DOHH2 (cell line): ENCODE results near the gene ZDHHC16.

Source experiments
- CTCF ChIP-seq: fragments of 200-600 bp; sonication (generic); IDR thresholded peaks from one replicate; pipeline ENCODE4 v1.5.1; 2014; ENCODE audit warnings: antibody characterized with exemption, mild to moderate bottlenecking, low read depth, low read length; ENCODE audit not compliant: poor library complexity, severe bottlenecking
- EZH2phosphoT487 ChIP-seq: fragments of 200-600 bp; sonication (generic); IDR thresholded peaks from 2 replicates; pipeline ENCODE4 v1.6.1; 2017; ENCODE audit warnings: borderline replicate concordance, mild to moderate bottlenecking, antibody characterized with exemption, low read length, moderate library complexity, mixed read lengths

GRCh38 chr10:97451605-97452004 lies 5.6 kb downstream of the ZDHHC16 start:
- TF ChIP-seq CTCF (no peak), EZH2phosphoT487 (no peak)
